Sigmoid colon (tissue), 4 donors: ENCODE measurements around the gene NDOR1.

Experiments used
- EP300 ChIP-seq, 4 donors: sonication (generic); formaldehyde crosslinking; IDR thresholded peaks; one replicate each; pipeline ENCODE4 v1.6.1; 2017; ENCODE audit warnings: antibody characterized with exemption in 4 of 4
- POLR2A ChIP-seq, 2 donors: fragments of 450-650 bp; IDR thresholded peaks; one replicate each; pipeline ENCODE4 v1.6.1; 2016; ENCODE audit warnings: antibody characterized with exemption in 2 of 2, mild to moderate bottlenecking in 2 of 2, moderate library complexity in 2 of 2
- TF ChIP-seq, protein P1 (sequence below), 4 experiments: fragments of 450-650 bp in 3 of 4; fragments of 200-600 bp in 1 of 4; IDR thresholded peaks; one replicate each; pipeline ENCODE4 v1.5.1; 2016 to 2019; ENCODE audit warnings: antibody characterized with exemption in 4 of 4, mild to moderate bottlenecking in 3 of 4, moderate library complexity in 2 of 4

- TF ChIP-seq, protein P1, sequence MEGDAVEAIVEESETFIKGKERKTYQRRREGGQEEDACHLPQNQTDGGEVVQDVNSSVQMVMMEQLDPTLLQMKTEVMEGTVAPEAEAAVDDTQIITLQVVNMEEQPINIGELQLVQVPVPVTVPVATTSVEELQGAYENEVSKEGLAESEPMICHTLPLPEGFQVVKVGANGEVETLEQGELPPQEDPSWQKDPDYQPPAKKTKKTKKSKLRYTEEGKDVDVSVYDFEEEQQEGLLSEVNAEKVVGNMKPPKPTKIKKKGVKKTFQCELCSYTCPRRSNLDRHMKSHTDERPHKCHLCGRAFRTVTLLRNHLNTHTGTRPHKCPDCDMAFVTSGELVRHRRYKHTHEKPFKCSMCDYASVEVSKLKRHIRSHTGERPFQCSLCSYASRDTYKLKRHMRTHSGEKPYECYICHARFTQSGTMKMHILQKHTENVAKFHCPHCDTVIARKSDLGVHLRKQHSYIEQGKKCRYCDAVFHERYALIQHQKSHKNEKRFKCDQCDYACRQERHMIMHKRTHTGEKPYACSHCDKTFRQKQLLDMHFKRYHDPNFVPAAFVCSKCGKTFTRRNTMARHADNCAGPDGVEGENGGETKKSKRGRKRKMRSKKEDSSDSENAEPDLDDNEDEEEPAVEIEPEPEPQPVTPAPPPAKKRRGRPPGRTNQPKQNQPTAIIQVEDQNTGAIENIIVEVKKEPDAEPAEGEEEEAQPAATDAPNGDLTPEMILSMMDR (IDR thresholded peaks at IDR 0.05), result no peak
- TF ChIP-seq EP300 (IDR thresholded peaks at IDR 0.05) (no peak), POLR2A (IDR thresholded peaks at IDR 0.05) (no peak)
Observed at GRCh38 chr9:137164370-137165249, 40.9 kb upstream of the NDOR1 start.
